Measurements from ENCODE around the gene YTHDC2.

GRCh38 chr5:113523168-113523567 is 9.7 kb downstream of the YTHDC2 start:
- TF ChIP-seq GATA2 (IDR thresholded peaks at IDR 0.05; ENCODE audit: low read depth, low read length) (no peak), GATA3 (IDR thresholded peaks at IDR 0.05; ENCODE audit: low read depth, low read length) (no peak)

Data from SH-SY5Y (cell line).